ENCODE measurements around the gene SEZ6L2.
A peak's percentile ranks its signal among the peaks of the same experiment; 100 is the strongest.
"Not testable (repeated sequence)": the region's sequence is repeated elsewhere in the genome, so short reads cannot be mapped to it uniquely, and the experiment has no call there.

SEZ6L2 gene

DNA sequence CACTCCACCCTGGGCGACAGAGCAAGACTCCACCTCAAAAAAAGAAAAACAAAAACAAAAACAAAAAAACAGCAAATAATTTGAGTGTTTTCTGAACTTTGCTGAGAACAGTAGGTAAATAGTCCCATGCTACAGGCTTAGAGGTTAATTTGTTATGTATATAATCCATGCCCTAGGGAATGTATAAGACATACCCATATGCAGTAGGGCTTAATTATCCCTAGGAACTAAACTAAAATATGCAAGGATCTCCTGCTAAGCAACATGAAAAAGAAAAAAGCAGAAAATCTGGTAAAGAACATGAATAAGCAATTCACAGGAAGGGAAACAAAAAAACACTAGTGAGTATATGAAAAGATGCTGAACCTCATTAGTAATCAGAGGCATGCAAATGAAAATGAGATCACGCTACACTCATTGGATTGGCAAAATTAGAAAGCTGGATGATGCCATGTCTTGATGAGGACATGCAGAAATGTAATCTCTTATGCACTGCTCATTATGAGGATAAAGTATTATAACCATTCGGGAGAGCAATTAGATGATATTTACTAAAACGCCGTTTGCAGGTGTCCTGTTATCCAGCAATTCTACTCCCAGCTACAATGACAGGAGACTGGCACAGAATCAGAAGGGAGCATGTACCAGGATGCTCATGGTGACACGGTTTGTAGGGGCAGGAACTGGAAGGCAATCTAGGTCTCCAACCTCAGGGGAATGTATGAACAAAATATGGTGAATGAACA, 21.1 kb upstream of the SEZ6L2 start:
- Mint-ChIP-seq H3K27ac (no peak overlapping the region), H3K27me3 (no peaks in the 10 kb centered on the region), H3K4me3 (no peak overlapping the region), H3K36me3 (ENCODE audit: low read depth) (peaks cover 86% of the 10 kb centered on the region), H3K4me1 (ENCODE audit: low read depth) (peaks cover 38% of the 10 kb centered on the region), H3K9me3 (no peaks in the 10 kb centered on the region)
- DNase-seq: no peak

- H3K36me3 Mint-ChIP-seq (ENCODE audit: low read depth): peaks cover 86% of the 10 kb centered on the region
- no peak overlapping the region for H3K4me3 Mint-ChIP-seq
- H3K27ac Mint-ChIP-seq: no peak overlapping the region
- H3K4me1 Mint-ChIP-seq (ENCODE audit: low read depth): peaks cover 18% of the 10 kb centered on the region
- DNase-seq: no peak
- no peaks in the 10 kb centered on the region for H3K27me3 Mint-ChIP-seq
- no peaks in the 10 kb centered on the region for H3K9me3 Mint-ChIP-seq
These were observed 17.6 kb upstream of the SEZ6L2 start for GRCh38 chr16:29916979-29917378.

DNA sequence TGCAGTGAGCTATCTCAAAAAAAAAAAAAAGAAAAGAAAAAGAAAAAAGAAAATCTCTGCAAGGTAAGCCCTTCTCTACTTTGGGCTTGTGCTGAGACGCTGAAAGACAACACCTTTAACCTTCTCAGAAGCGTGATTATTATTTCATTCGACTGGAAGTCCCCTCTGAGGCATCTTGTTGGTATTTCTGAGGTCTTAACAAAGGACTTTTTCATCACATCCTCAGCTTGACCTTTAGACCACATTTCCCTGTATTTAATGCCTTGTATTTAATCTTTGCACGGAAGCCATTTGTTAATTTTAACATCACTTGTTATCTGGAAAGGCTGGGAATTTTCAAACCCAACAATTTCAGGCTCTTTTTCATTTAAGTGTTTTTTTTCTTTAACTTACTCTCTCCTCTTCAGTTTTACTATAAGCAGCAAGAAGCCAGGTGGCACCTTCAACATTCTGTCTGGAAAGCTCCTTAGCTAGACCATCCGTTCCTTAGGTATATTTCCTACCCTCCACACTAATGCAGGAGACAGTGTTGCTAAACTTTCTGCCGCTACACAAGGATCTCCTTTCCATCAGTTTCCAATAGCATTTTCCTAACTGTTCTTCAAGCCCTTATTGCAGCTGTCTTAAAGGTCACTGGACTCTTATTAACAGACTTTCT, 16.4 kb upstream of the SEZ6L2 start:
- Mint-ChIP-seq H3K9me3 (no peaks in the 10 kb centered on the region), H3K36me3 (ENCODE audit: low read depth) (peaks cover 81% of the 10 kb centered on the region), H3K4me3 (no peak overlapping the region), H3K4me1 (ENCODE audit: low read depth) (peaks cover 13% of the 10 kb centered on the region), H3K27me3 (no peaks in the 10 kb centered on the region), H3K27ac (peak overlapping the region; percentile 68)
- DNase-seq: no peak

- DNase-seq: no peak
- Mint-ChIP-seq H3K9me3 (no peaks in the 10 kb centered on the region), H3K4me3 (no peak overlapping the region), H3K4me1 (ENCODE audit: low read depth) (peaks cover 9% of the 10 kb centered on the region), H3K36me3 (ENCODE audit: low read depth) (peaks cover 72% of the 10 kb centered on the region), H3K27ac (no peak overlapping the region), H3K27me3 (no peaks in the 10 kb centered on the region)
These were observed 14.2 kb upstream of the SEZ6L2 start for GRCh38 chr16:29913514-29913913.

DNA sequence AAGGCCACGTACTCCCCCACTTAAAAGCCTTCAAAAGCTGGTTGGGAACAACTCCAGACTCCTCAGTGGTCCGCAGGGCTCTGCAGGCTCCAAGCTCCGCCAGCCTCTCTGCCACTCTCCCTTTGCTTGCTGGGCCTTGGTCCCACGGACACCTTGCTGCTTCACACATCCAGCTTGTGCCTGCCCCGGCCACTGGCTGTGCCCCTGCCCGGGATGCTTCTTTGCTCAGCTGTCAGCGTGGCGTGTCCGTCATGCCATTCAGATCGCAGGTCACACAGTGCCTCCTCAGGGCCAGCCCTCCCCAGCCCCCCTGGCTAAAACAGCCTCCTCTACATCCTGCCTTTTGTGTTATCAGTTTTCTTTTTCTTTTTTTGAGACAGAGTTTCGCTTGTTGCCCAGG, 12.7 kb upstream of the SEZ6L2 start:
- no peaks in the 10 kb centered on the region for H3K27me3 Mint-ChIP-seq
- H3K4me3 Mint-ChIP-seq: no peak overlapping the region
- no peak overlapping the region for H3K27ac Mint-ChIP-seq
- peaks cover 9% of the 10 kb centered on the region for H3K4me1 Mint-ChIP-seq (ENCODE audit: low read depth)
- no peaks in the 10 kb centered on the region for H3K9me3 Mint-ChIP-seq
- peaks cover 69% of the 10 kb centered on the region for H3K36me3 Mint-ChIP-seq (ENCODE audit: low read depth)
- DNase-seq: no peak

- Mint-ChIP-seq H3K36me3 (ENCODE audit: low read depth) (peaks cover 66% of the 10 kb centered on the region), H3K4me3 (no peak overlapping the region), H3K4me1 (ENCODE audit: low read depth) (peaks cover 8% of the 10 kb centered on the region), H3K27me3 (no peaks in the 10 kb centered on the region), H3K9me3 (no peaks in the 10 kb centered on the region), H3K27ac (no peak overlapping the region)
- no peak for DNase-seq
These were observed 12.3 kb upstream of the SEZ6L2 start for GRCh38 chr16:29911676-29912010.

DNA sequence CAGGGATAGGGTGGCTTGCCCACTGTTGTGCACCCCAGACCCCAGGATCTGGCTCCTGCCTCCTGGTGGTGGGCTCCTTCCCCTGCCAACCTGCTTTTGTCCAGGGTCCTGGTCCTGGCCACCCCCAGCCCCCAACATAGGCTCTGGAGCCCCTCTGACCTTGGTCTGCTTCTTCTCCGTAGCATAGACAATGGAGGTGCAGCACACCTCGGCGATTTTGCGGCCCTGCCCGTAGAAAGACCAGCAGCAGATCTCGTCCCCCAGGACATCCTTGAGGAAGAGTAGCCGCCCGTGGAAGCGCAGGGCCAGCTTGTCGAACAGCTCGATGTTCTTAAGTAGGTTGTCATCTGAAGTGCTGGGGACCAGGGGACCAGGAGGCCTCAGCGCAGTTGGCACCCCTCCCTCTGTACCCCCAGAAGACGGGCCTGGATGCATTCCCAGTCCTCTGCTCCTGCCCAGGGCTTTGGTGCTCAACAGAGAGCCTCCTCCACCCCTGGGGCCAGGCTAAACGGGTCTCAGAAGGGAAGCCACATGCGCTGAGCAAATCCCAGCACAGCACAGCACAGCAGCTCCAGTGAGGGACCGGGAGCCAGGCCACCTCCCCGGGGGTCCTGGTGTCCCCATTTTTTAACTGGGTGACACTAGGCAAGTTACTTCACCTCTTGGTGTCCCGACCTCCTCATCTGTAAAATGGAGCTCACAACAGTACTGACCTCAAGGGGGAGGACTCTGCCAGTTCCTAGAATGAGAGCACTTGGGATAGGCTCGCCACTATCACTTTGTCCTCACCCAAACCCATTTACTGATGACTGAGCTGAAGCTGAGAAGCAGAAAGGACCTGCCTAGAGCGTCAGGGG, 11.7 kb upstream of the SEZ6L2 start:
- H3K9me3 Mint-ChIP-seq: no peaks in the 10 kb centered on the region
- no peak for DNase-seq
- H3K4me3 Mint-ChIP-seq: no peak overlapping the region
- H3K27me3 Mint-ChIP-seq: no peaks in the 10 kb centered on the region
- H3K4me1 Mint-ChIP-seq (ENCODE audit: low read depth): peaks cover 5% of the 10 kb centered on the region
- peaks cover 65% of the 10 kb centered on the region for H3K36me3 Mint-ChIP-seq (ENCODE audit: low read depth)
- H3K27ac Mint-ChIP-seq: no peak overlapping the region

- H3K27me3 Mint-ChIP-seq; H3K27ac Mint-ChIP-seq; DNase-seq; H3K9me3 Mint-ChIP-seq; H3K4me1 Mint-ChIP-seq (ENCODE audit: low read depth); H3K4me3 Mint-ChIP-seq: not testable (repeated sequence)
- H3K36me3 Mint-ChIP-seq (ENCODE audit: low read depth): peaks cover 60% of the 10 kb centered on the region
These were observed 10.5 kb upstream of the SEZ6L2 start for GRCh38 chr16:29909851-29910250.

DNA sequence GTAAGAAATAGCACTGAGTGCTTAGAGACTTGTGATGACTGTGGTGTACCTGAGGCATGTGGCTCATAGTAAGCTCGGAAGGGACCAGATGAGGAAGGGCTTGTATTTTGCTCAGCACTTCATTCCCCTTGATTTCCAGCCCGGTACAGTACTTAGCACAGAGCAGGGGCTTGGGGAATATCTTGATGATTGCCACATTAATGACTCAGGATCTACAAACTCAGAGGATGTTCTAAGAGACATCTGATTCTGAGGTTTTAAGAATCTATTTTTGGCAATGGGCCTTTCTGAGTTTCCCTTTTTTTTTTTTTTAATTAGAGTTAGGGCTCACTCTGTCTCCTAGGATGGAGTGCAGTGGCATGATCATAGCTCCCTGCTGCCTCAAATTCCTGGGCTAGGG, 10.0 kb upstream of the SEZ6L2 start:
- Mint-ChIP-seq H3K27me3 (no peaks in the 10 kb centered on the region), H3K4me1 (ENCODE audit: low read depth) (no peaks in the 10 kb centered on the region), H3K36me3 (ENCODE audit: low read depth) (peaks cover 55% of the 10 kb centered on the region), H3K9me3 (no peaks in the 10 kb centered on the region), H3K4me3 (no peak overlapping the region), H3K27ac (no peak overlapping the region)
- no peak for DNase-seq

DNA sequence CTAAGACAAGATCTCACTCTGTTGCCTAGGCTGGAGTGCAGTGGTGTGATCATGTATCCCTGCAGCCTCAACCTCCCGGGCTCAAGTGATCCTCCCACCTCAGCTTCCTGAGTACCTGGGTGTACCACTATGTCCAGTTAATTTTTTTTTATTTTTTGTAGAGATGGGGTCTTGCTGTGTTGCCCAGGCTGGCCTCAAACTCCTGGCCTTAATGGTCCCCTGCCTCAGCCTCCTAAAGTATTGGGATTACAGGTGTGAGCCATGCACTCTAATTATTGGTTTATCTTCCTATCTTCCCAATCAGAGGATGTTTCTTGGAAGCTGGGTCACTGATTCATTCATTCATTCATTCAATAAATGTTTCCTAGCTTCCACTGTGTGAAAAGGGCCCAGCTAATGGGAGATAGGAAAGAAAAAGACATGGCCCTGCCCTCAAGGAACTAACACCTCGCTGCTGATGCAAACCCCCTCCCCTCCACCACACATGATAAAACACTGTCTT, 9.4 kb upstream of the SEZ6L2 start:
- Mint-ChIP-seq H3K27ac (no peak overlapping the region), H3K4me1 (ENCODE audit: low read depth) (no peaks in the 10 kb centered on the region), H3K27me3 (no peaks in the 10 kb centered on the region), H3K36me3 (ENCODE audit: low read depth) (peaks cover 49% of the 10 kb centered on the region), H3K4me3 (no peak overlapping the region), H3K9me3 (no peaks in the 10 kb centered on the region)
- DNase-seq: no peak

DNA sequence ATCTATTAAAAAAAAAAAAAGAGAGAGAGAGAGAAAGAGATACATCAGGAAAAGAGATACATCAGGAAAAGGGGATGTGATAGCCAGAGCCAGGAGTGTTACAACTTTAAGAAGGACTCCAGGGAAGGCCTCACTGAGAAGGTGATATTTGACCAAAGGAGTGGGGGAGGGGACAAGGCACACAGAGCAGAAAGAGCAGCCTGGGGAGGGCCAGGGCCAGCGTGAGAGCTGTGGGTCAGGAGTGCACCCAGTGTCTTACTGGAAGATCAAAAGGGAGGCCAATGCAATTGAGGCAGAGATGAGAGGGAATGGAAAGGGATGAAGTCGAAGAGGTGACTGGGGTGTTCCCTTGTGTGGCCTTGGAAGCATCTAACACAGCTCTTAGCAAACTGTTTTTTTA, 8.6 kb upstream of the SEZ6L2 start:
- Mint-ChIP-seq H3K4me1 (ENCODE audit: low read depth) (peaks cover 5% of the 10 kb centered on the region), H3K36me3 (ENCODE audit: low read depth) (peaks cover 41% of the 10 kb centered on the region), H3K27ac (no peak overlapping the region), H3K27me3 (no peaks in the 10 kb centered on the region), H3K4me3 (no peak overlapping the region), H3K9me3 (no peaks in the 10 kb centered on the region)
- DNase-seq: no peak

- no peak overlapping the region for H3K27ac Mint-ChIP-seq
- no peak for DNase-seq
- peaks cover 34% of the 10 kb centered on the region for H3K36me3 Mint-ChIP-seq (ENCODE audit: low read depth)
- H3K4me3 Mint-ChIP-seq: no peak overlapping the region
- no peaks in the 10 kb centered on the region for H3K9me3 Mint-ChIP-seq
- no peaks in the 10 kb centered on the region for H3K27me3 Mint-ChIP-seq
- peaks cover 7% of the 10 kb centered on the region for H3K4me1 Mint-ChIP-seq (ENCODE audit: low read depth)
These were observed 7.3 kb upstream of the SEZ6L2 start for GRCh38 chr16:29906520-29907244.

GRCh38 chr16:29905668-29906067, 6.3 kb upstream of the SEZ6L2 start:
- no peak overlapping the region for H3K4me3 Mint-ChIP-seq

GRCh38 chr16:29904947-29905346, 5.6 kb upstream of the SEZ6L2 start:
- Mint-ChIP-seq H3K9me3 (no peaks in the 10 kb centered on the region), H3K27ac (no peak overlapping the region), H3K4me3 (no peak overlapping the region), H3K27me3 (no peaks in the 10 kb centered on the region), H3K36me3 (ENCODE audit: low read depth) (peaks cover 25% of the 10 kb centered on the region), H3K4me1 (ENCODE audit: low read depth) (peaks cover 13% of the 10 kb centered on the region)
- DNase-seq: no peak

More at GRCh38 chr16:29905668-29906067, 6.3 kb upstream of the SEZ6L2 start:
- no peak for DNase-seq
- Mint-ChIP-seq H3K9me3 (no peaks in the 10 kb centered on the region), H3K27me3 (no peaks in the 10 kb centered on the region), H3K36me3 (ENCODE audit: low read depth) (peaks cover 26% of the 10 kb centered on the region), H3K27ac (no peak overlapping the region), H3K4me1 (ENCODE audit: low read depth) (peaks cover 9% of the 10 kb centered on the region)
